ENCODE results near the gene RECK.
"Not testable (repeated sequence)": the region's sequence is repeated elsewhere in the genome, so short reads cannot be mapped to it uniquely, and the experiment has no call there.

Gene RECK

DNA sequence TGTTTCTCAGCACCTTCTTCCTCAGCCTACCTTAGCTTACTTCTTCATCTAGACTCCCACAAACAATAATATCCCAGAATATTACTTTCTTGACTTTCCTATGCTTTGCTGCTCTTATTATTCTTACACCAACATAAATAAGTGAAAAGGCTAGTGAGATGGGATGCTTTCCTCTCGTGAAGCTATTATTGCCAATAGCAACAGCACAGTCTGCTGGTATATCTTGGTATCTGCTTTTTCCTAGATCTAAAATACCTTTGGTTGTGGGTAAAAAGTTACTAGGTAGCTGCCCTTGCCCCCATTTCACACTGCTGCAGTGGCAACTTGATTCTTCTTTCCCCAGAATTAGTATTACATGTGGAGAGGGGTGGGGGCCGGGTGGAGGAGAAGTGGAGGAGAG, 73.7 kb downstream of the RECK start:
- FAIRE-seq = no peak
- no peak for DNase-seq (ENCODE audit: insufficient read length, low spot score)

DNA sequence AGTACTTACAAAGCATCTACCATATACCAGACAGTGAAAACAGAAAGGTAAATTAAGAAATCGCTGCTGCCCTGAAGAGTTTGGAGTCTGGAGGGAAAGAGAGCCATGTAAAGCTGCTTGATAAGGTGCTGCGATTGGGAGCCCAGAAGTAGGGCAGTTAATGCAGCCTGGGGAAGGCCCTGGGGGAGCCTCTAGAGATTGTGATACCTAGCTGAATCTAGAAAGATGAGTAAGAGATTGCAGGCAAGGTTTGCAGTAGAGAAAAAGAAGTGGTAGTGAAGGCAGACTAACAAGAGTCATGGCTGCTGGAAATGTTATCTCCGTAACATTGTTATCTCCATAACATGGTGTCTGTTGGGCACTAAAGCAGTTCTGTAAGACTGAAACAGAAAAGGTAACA, 75.8 kb downstream of the RECK start:
- no peak for DNase-seq (ENCODE audit: insufficient read length, low spot score)
- FAIRE-seq = no peak

DNA sequence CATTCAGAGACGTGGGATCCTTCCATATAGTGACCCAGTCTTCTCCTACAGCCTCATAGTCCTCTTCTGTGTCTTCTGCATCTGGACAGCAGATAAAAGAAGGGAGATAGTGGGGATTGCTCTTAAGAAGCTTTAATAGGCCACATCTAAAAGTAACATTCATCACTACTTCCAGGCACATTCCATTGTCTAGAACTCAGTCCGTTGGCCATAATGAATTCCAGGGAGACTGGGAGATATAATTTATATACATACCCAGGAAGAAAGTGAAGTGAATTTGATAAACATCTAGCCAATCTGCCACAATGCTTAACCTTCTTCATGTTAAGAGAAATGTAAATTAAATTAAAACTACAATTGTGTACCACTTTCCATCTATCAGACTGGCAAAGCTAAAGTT, 77.3 kb downstream of the RECK start:
- DNase-seq (ENCODE audit: insufficient read length, low spot score) (no peak), FAIRE-seq (no peak)

DNA sequence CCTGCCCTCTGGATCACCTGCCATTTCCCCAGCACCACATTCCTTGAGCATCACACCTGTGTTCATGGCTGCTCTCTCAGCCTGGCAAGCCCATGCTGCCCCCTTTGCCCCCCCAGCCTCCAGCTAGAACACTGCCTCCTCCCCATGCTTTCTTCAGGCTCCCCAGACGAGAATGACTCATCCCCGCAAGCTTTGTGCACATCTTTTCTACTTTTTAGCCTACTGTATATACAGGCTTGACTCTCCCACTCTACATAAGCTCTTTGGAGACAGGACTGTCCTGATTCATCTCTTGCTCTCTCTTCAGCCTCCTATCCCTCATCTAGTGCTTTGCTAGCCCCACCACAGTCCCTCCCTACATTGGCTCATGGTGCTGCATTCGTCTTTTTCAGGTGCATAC, 79.9 kb downstream of the RECK start:
- FAIRE-seq (no peak), DNase-seq (ENCODE audit: insufficient read length, low spot score) (no peak)

DNA sequence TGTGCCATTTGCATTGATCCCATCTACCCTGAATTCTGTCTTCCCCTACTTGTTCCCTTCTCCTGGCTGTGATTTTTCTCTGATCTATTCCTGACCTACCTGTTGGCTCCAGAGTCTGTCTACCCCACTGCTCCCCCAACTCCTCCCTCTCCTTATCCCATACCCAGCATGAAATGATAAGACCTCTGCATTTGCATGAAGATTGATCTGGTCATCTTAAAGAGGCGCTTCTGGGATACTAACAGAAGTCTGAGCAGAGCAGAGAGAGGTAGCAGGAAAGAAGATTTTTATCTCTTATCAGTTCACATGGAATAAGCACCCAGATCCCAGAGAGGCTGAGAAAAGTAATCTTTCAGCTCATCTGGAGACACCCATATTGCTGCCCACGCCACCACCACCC, 81.5 kb downstream of the RECK start:
- DNase-seq (ENCODE audit: insufficient read length, low spot score) (no peak), FAIRE-seq (no peak)

DNA sequence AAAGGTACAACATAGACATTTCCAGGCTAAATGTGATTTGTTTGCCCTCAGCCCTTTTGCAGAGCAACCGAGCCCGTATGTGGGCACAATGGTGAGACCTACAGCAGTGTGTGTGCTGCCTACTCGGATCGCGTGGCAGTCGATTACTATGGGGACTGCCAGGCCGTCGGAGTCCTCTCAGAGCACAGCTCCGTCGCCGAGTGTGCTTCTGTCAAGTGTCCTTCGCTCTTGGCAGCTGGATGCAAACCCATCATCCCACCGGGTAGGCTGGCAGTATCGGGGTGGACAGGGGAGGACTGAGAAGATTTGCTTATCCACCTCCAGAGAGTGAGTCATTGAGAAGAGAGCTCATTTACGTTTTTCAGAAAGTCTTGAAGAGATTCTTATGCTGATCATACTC, 82.0 kb downstream of the RECK start:
- no peak for FAIRE-seq

DNA sequence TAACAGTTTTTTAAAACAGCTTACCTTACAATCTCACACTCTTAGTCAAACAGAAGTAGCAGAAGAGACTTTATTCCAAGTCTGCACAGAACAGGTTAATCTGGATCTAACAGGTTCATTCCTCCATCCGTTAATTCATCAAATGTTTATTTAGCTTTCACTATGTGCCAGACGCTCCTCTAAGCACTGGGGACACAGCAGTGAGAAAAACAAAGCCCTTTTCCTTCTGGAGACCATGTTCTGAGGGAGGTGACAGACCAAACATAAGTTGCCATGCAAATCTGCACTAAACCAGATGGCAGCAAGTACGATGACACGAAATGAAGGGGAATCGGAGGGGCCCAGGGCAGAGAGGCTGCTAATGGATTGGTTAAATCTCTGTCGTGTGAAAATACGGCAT, 82.8 kb downstream of the RECK start:
- no peak for FAIRE-seq
- no peak for DNase-seq (ENCODE audit: insufficient read length, low spot score)

More for the DNA sequence above, 82.0 kb downstream of the RECK start:
- no peak for DNase-seq (ENCODE audit: insufficient read length, low spot score)

DNA sequence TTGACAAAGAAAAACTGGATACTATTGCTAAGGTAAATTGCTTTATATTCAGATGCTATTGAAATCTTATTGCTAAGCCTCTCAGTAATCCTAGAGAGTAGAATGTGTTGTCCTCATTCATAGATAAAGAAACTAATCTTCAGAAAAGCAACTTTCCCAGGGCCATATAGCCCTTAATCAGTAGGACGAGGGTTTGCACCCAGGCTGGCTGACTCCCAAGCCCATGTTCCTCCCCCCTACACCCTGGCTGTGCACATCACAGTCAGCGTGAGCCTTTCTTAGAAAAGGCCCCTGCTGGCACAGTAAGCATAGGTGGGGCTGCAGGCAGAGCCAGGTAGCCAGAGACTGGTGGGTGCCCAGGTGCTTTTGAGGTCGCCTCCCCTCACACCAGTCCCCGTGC, 84.0 kb downstream of the RECK start:
- FAIRE-seq (no peak), DNase-seq (ENCODE audit: insufficient read length, low spot score) (no peak)

DNA sequence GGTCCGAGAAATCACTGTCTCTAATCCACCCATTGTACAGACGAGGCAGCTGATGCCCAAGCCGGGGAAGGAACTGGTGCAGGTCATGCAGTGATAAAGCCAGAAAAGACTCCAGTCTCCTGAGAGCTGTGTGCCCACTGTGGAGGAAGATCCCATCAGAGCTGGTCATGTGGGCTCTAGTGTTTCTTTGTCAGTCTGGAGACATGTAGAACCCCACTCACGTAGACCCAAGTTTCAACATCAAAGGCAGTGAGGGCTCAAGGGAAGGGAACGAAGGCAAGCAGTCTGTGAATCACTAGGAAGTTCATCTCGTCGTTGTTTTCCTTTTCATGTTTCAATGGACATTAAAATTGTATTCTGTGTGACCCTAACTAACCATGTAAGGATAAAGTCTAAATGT, 85.3 kb downstream of the RECK start:
- FAIRE-seq (no peak), DNase-seq (ENCODE audit: insufficient read length, low spot score) (no peak)

DNA sequence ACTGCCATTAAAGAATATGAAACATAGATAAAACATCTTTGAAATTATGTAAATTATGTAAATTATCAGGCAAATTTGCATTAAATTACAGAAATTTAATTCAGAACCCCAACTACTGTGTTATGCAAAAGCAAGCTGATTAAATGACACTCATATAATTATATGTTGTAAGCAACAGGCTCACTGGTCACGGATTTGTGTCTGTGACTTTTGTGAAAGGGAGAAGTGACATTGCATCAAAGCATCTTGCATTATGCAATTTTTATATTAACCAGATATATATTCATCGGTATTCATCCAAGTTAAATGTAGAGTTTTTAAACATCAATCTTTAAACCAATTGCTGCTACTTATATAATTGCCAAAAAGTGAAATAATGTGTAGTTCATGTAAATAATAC, 86.8 kb downstream of the RECK start:
- DNase-seq (ENCODE audit: insufficient read length, low spot score) = no peak
- no peak for FAIRE-seq

DNA sequence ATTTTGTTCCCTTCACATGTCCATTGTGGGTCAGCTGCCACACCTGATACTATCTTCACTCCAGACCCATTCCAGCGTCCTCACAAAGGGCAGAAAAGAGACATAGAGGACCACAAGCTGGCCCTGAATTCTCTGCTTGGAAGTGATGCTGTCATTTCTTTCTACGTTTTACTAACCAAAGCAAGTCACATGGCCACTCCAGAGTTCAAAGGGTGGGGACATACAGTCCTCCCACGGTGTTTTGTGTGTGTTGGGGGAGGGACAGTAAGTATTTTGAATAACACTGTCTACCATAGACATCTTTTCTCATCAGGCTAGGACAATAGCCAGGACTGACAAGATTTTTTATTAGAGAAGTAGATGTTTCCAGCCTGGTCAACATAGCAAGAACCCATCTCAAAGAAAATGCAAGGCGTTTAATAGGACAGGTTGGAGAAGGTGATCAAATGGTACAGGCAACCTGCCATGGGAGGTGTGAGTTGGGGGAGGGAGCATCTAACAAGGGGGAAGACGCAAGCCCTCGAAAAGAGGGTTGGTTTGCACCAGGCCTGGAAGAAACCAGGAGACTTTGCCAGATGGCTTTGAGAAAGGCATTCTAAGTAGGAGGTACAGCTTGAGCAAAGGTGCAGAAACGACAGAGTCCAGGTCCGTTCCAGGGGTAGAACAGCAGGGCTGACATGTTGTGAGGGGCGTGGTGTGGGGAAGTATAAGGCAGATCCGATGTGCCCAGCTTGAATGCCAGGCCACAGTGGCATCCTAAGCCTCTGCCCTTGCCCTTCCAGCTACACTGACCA, 88.5 kb downstream of the RECK start:
- FAIRE-seq = no peak

DNA sequence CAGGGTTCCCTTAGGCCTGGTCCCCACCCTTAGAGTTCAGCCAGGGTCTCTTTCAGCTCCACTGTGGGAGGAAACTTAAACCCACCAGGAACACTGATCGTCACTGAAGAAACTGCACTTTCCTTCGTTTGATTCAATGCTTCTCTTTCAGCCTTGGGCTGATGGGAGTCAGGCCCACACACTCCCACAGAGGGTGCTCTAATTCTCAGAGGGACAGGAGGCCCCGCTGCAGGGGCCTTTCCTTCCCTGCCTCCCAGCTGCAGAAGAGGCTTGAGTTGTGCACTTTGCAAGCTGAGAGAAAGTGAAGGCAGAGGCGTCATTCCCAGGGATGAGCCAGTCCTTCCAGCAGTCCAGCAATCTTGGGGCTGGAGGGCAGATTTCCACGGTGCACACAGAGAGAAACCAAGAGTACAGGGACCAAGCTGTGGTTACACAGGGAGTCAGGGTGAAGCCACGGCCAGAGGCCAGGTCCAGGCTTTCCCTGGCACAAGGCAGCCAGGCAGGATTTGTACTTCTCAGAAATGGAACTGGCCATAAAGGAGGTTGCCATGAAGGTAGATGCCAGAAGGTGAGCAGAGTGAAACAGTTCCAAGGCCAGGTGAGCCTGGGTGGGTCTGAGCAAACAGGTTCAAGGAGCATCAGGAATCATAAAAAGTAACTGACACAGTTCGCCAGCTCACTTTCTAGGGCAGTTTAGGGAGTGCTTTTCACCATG, 89.5 kb downstream of the RECK start:
- FAIRE-seq = no peak
- no peak for DNase-seq (ENCODE audit: insufficient read length, low spot score)

More for the DNA sequence above, 88.5 kb downstream of the RECK start:
- no peak for DNase-seq (ENCODE audit: insufficient read length, low spot score)

DNA sequence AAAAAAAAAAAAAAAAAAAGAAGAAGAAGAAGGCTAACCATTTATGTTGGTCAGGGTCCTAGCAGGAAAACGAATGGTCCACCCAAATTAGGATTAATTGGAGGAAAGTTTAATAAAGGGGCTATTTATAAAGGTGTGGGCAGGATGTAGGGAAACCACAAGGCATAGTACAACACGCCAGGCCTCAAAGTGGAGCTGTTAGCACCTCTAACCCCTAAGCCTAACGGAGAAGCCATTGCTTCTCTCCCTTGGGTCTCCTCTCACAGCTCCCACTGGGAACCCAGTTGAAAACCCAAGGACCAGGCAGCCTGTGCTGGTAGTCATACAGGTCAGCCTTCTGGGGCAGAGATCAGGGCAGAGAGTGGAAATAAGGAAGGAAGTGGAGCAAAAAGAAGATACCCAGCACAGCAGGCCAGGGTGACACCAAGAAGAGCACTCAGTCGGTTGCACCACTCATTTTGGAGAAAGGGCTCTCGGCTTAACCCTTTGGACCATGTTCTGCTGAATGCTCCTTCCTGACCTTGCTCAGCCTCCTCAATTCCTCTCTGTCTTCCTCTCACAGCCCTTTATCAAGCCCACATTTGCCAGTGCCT, 91.0 kb downstream of the RECK start:
- FAIRE-seq (no peak), DNase-seq (ENCODE audit: insufficient read length, low spot score) (no peak)

DNA sequence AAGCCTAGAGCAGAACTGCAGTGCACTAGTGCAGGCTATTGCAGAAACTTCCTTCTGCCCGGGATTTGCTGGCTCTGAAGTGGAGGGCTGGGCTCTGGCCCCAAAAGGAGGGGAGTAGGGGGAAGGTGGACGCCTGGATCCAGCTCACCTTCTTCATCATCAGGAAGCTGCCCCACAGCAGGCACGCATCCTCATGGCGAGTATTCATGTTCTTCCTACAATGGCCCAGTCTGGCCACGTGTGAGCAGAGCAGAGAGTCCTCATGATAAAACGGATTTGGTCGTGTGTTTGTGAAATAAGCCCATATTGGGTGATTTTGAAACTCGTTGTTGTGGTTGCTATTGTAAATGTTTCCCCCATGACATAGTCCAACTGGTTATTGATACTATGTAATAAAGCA, 91.6 kb downstream of the RECK start:
- FAIRE-seq (no peak), DNase-seq (ENCODE audit: insufficient read length, low spot score) (no peak)

DNA sequence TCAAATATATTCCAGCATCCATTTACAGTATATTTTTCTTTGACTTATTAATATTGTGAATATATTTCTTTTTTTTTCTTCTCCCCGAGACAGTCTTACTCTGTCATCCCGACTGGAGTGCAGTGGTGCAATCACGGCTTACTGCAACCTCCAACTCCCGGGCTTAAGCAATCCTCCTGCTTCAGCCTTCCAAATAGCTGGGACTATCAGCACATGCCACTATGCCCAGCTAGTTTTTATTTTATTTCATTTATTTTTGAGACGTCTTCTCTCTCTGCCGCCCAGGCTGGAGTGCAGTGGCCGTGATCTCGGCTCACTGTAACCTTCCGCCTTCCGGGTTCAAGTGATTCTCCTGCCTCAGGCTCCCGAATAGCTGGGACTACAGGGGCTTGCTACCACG, 92.4 kb downstream of the RECK start:
- DNase-seq (ENCODE audit: insufficient read length, low spot score) (no peak), FAIRE-seq (no peak)

DNA sequence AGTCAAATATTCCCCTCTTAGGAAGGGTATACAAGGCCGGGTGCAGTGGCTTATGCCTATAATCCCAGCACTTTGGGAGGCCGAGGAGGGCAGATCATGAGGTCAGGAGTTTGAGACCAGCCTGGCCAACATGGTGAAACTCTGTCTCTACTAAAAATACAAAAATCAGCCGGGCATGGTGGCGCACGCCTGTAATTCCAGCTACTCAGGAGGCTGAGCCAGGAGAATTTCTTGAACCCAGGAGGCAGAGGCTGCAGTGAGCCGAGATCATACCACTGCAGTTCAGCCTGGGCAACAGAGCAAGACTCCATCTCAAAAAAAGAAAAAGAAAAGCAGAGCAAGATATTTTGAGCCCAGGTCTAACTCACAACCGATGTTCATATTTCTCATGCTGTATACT, 95.0 kb downstream of the RECK start:
- FAIRE-seq; DNase-seq (ENCODE audit: insufficient read length, low spot score): not testable (repeated sequence)

DNA sequence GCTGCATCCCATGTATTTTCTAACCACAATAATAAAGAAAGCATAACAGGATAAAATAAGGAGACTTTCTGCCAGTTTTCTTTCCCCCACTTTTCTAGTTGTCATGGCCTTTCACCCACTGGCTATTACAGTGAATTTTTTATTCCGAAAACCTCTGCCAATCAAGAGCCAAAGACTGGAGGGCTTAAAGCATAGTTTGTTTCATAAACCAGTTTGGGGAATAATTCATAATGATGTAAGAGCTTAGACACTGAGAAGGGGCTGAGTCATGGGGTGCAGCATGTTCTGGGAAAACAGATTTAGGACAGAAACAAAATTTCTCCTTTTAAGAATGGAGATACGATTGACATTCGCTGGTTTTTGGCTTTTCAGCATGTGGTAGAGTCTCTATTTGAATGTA, 95.4 kb downstream of the RECK start:
- no peak for FAIRE-seq
- DNase-seq (ENCODE audit: insufficient read length, low spot score) = no peak

DNA sequence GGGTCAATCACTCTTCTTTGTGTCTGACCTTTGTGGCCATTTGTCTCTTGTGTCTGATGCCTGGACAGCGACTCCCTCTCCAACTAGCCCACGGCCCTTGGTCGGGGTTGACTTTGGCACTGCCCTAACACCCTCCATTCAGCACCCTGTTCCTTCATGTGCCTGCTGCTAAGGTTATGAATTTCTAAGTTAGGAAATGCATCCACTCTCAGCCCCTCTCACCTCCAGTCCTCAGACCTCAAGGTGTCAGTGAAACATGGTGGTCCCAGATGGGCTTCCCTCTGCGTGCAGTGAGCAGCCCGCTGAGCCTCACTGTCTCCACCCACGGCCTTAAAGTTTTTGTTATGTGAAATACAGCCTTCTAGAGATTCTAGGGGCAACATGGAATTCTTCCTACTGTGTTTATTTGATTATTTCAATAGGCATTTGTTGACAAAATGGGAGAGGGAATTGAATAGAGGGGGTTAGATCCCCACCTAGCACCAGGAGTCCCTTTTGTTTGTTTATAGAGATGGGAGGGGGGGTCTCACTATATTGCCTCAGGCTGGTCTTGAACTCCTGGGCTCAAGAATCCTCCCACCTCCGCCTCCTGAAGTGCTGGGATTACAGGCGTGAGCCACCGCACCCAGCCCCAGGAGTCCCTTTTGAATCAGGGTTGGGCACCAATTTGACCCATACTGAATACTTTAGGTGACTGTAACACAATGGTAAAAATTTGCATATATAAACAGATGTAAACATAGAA, 98.2 kb downstream of the RECK start:
- DNase-seq (ENCODE audit: insufficient read length, low spot score) = no peak
- FAIRE-seq = no peak

DNA sequence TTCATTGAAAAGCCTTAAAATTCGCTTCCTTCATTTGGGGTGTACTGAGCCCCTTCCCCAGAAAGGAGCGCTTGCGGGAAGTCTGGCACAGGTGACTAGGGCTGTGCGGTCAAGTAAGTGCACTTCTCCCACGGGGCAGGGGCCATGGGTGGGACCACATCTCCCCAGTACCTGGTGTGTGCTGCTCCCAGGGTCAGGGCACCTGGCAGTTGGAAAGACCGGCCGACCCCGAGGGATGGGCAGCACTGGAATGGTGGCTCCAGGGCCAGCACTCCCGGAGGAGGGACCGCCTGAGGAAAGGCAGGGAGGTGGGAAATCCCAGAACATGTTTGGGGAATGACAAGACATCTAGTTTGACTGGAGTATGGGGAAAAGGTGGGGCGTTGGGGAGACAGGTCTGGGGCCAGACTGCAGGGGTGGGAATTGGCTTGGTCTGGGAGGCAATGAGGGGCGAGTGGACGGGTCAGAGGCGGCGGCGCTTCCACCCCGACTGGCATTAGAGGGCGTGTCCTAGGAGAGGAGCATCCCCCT, 99.1 kb downstream of the RECK start:
- no peak for FAIRE-seq

DNA sequence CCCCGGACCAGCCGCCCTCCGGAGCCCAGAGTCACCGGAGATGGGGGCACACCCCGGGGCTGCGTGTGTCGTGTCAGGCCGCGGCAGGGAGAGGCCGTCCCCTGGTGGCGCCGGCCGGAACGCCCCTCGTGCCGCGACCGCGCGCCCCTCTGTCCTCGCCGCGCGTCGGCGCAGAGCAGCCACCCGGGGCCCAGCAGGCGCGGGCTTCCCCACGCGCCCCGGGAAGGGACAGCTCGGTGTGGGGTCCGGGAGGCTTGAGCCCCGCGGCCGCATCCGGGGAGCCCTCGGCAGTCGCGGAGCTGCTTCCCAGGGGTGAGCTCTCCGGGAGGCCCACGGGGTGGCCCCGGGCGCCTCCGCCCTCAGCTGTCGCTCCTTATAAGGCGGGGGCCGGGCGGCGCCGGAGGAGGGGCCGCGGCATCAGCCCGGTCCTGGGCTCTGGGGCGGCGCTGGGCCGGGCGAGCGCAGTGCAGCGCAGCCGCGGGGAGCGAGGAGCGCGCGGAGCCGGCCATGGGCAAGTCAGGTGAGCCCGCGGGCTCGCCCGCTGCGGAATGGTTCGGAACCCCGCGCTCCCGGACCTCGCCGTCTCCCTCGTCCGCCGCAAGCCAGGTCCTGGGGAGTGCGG, 99.7 kb downstream of the RECK start, which contains the start of gene GLIPR2:
Gene GLIPR2 (plus strand): TSS at position 462 of the 622 bp plus-strand sequence. CDS start 46 bp downstream, at position 508.
- DNase-seq (ENCODE audit: insufficient read length, low spot score) = peak; percentile 82
- FAIRE-seq = no peak

More for the DNA sequence above, 99.1 kb downstream of the RECK start:
- no peak for DNase-seq (ENCODE audit: insufficient read length, low spot score)
